ENCODE results near the gene ADAMTS2. TPM values are rescaled to one million over a fixed set of nuclear protein-coding genes. Genes with fewer than 3 reads are reported as not detected.

Gene ADAMTS2
- total and polyA plus RNA-seq, 2 experiments from 2014 or later, result 1.6 to 8.1 TPM

DNA sequence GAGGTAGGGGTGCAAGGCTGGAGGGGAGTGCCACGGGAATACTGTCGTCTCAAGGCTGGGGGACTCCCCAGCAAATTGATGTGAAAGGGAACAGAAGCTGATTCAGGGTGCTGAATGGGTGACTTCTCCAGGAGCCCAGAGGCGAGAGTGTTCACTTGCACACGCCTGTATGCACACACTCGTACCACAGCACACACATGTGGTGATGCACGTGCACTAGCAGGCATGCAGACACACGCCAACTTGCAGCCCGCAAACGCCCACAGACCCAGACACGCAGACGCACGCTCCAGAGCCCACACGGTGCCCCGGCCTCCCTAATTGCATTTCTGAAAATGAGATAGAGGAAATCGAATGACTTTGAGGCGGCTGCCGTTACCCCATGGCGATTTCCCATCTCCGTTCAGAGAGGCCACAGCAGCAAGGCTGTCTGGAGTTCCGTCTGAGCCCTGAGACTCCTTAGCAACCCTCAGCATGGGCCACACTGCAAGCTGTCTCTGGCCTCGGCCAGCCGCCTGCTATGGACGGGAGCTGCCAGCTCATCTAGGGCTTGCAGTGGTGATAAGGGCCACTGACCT, 9.1 kb upstream of the ADAMTS2 start:
- TF ChIP-seq POLR2AphosphoS5 (IDR thresholded peaks at IDR 0.05; ENCODE audit: low read depth) (no peak), EZH2 (IDR thresholded peaks at IDR 0.05; ENCODE audit: low read depth, unreplicated experiment) (no peak), ZNF331 (CRISPR knock-in tag; IDR thresholded peaks at IDR 0.05; ENCODE audit: low read depth) (no peak)
- TF ChIP-seq, protein P1, sequence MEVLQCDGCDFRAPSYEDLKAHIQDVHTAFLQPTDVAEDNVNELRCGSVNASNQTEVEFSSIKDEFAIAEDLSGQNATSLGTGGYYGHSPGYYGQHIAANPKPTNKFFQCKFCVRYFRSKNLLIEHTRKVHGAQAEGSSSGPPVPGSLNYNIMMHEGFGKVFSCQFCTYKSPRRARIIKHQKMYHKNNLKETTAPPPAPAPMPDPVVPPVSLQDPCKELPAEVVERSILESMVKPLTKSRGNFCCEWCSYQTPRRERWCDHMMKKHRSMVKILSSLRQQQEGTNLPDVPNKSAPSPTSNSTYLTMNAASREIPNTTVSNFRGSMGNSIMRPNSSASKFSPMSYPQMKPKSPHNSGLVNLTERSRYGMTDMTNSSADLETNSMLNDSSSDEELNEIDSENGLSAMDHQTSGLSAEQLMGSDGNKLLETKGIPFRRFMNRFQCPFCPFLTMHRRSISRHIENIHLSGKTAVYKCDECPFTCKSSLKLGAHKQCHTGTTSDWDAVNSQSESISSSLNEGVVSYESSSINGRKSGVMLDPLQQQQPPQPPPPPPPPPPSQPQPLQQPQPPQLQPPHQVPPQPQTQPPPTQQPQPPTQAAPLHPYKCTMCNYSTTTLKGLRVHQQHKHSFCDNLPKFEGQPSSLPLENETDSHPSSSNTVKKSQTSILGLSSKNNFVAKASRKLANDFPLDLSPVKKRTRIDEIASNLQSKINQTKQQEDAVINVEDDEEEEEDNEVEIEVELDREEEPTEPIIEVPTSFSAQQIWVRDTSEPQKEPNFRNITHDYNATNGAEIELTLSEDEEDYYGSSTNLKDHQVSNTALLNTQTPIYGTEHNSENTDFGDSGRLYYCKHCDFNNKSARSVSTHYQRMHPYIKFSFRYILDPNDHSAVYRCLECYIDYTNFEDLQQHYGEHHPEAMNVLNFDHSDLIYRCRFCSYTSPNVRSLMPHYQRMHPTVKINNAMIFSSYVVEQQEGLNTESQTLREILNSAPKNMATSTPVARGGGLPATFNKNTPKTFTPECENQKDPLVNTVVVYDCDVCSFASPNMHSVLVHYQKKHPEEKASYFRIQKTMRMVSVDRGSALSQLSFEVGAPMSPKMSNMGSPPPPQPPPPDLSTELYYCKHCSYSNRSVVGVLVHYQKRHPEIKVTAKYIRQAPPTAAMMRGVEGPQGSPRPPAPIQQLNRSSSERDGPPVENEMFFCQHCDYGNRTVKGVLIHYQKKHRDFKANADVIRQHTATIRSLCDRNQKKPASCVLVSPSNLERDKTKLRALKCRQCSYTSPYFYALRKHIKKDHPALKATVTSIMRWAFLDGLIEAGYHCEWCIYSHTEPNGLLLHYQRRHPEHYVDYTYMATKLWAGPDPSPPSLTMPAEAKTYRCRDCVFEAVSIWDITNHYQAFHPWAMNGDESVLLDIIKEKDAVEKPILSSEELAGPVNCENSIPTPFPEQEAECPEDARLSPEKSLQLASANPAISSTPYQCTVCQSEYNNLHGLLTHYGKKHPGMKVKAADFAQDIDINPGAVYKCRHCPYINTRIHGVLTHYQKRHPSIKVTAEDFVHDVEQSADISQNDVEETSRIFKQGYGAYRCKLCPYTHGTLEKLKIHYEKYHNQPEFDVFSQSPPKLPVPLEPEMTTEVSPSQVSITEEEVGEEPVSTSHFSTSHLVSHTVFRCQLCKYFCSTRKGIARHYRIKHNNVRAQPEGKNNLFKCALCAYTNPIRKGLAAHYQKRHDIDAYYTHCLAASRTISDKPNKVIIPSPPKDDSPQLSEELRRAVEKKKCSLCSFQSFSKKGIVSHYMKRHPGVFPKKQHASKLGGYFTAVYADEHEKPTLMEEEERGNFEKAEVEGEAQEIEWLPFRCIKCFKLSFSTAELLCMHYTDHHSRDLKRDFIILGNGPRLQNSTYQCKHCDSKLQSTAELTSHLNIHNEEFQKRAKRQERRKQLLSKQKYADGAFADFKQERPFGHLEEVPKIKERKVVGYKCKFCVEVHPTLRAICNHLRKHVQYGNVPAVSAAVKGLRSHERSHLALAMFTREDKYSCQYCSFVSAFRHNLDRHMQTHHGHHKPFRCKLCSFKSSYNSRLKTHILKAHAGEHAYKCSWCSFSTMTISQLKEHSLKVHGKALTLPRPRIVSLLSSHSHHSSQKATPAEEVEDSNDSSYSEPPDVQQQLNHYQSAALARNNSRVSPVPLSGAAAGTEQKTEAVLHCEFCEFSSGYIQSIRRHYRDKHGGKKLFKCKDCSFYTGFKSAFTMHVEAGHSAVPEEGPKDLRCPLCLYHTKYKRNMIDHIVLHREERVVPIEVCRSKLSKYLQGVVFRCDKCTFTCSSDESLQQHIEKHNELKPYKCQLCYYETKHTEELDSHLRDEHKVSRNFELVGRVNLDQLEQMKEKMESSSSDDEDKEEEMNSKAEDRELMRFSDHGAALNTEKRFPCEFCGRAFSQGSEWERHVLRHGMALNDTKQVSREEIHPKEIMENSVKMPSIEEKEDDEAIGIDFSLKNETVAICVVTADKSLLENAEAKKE (CRISPR knock-in tag; IDR thresholded peaks at IDR 0.05), result no peak
- TF ChIP-seq, protein P2, sequence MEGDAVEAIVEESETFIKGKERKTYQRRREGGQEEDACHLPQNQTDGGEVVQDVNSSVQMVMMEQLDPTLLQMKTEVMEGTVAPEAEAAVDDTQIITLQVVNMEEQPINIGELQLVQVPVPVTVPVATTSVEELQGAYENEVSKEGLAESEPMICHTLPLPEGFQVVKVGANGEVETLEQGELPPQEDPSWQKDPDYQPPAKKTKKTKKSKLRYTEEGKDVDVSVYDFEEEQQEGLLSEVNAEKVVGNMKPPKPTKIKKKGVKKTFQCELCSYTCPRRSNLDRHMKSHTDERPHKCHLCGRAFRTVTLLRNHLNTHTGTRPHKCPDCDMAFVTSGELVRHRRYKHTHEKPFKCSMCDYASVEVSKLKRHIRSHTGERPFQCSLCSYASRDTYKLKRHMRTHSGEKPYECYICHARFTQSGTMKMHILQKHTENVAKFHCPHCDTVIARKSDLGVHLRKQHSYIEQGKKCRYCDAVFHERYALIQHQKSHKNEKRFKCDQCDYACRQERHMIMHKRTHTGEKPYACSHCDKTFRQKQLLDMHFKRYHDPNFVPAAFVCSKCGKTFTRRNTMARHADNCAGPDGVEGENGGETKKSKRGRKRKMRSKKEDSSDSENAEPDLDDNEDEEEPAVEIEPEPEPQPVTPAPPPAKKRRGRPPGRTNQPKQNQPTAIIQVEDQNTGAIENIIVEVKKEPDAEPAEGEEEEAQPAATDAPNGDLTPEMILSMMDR (conservative IDR thresholded peaks at IDR 0.05; ENCODE audit: low read depth in 2 of 2), result no peak
- Histone ChIP-seq H3K36me3 (ENCODE audit: insufficient read depth) (no peaks in the 10 kb centered on the region), H3K79me2 (replicated peaks; ENCODE audit: insufficient read depth) (no peaks in the 10 kb centered on the region), H4K20me1 (replicated peaks; ENCODE audit: insufficient read depth) (no peaks in the 10 kb centered on the region), H3K27ac (ENCODE audit: low read depth) (no peak overlapping the region), H3K4me1 (ENCODE audit: insufficient read depth) (no peaks in the 10 kb centered on the region), H3K27me3 (ENCODE audit: insufficient read depth) (no peaks in the 10 kb centered on the region), H3K4me2 (no peak overlapping the region), H3K9me2 (ENCODE audit: insufficient read depth) (0 out of 2 replicates have a peak, but pooled peaks cover 3% of the 10 kb centered on the region), H2AFZ (no peak overlapping the region), H3K4me3 (no peak overlapping the region), H3F3A (replicated peaks; ENCODE audit: low read depth) (no peaks in the 10 kb centered on the region)
- no peaks in the 10 kb centered on the region for H3K9me3 Mint-ChIP-seq
- peaks cover 14% of the 10 kb centered on the region for H3K27me3 Mint-ChIP-seq (ENCODE audit: insufficient read depth, low read depth, poor library complexity)
- H3K4me1 Mint-ChIP-seq, result peaks cover 3% of the 10 kb centered on the region; the same call in 1 of the 3 replicates
- ATAC-seq (no peak), DNase-seq (ENCODE audit: low spot score) (no peak)
- no peak overlapping the region for H3K4me3 Mint-ChIP-seq
- no peaks in the 10 kb centered on the region for H3K36me3 Mint-ChIP-seq (ENCODE audit: low read depth)
- H3K27ac Mint-ChIP-seq, result no peak overlapping the region

Measured in GM23338 (cell line).